ENCODE results near the gene LEMD1. TPM values are rescaled to one million over a fixed set of nuclear protein-coding genes. Genes with fewer than 3 reads are reported as not detected.

The LEMD1 gene, protein sequence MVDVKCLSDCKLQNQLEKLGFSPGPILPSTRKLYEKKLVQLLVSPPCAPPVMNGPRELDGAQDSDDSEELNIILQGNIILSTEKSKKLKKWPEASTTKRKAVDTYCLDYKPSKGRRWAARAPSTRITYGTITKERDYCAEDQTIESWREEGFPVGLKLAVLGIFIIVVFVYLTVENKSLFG
- total RNA-seq = not detected

GRCh38 chr1:205421798-205422197, at the start of gene LEMD1:
Gene LEMD1 (minus strand): TSS chr1:205422056. CDS start chr1:205420536, 1,520 bp downstream.
- intact Hi-C loops (cut with DNase I) = no loop called here

GRCh38 chr1:205470131-205470530, 48.3 kb upstream of the LEMD1 start:
- DNase-seq (ENCODE audit: low spot score in 2 of 2) = no peak
- no peak overlapping the region for H3K4me3 ChIP-seq
- intact Hi-C loops (cut with DNase I) = no loop called here
- H3K9me3 ChIP-seq = peaks cover 0 to 2% of the 10 kb centered on the region in 2 donors
- H3K27me3 ChIP-seq = no peaks in the 10 kb centered on the region
- H3K36me3 ChIP-seq = no peaks in the 10 kb centered on the region
- no peaks in the 10 kb centered on the region for H3K4me1 ChIP-seq
- no peak overlapping the region for H3K27ac ChIP-seq
- TF ChIP-seq, protein P1, sequence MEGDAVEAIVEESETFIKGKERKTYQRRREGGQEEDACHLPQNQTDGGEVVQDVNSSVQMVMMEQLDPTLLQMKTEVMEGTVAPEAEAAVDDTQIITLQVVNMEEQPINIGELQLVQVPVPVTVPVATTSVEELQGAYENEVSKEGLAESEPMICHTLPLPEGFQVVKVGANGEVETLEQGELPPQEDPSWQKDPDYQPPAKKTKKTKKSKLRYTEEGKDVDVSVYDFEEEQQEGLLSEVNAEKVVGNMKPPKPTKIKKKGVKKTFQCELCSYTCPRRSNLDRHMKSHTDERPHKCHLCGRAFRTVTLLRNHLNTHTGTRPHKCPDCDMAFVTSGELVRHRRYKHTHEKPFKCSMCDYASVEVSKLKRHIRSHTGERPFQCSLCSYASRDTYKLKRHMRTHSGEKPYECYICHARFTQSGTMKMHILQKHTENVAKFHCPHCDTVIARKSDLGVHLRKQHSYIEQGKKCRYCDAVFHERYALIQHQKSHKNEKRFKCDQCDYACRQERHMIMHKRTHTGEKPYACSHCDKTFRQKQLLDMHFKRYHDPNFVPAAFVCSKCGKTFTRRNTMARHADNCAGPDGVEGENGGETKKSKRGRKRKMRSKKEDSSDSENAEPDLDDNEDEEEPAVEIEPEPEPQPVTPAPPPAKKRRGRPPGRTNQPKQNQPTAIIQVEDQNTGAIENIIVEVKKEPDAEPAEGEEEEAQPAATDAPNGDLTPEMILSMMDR (IDR thresholded peaks at IDR 0.05) = no peak

More at GRCh38 chr1:205421798-205422197, at the start of gene LEMD1:
- Histone ChIP-seq H3K27me3 (no peaks in the 10 kb centered on the region), H3K9me3 (no peaks in the 10 kb centered on the region), H3K36me3 (no peaks in the 10 kb centered on the region), H3K4me3 (no peak within 1 kb of the TSS), H3K4me1 (no peaks in the 10 kb centered on the region), H3K27ac (no peak within 1 kb of the TSS)
- TF ChIP-seq, protein P1 (IDR thresholded peaks at IDR 0.05) = no peak
- DNase-seq (ENCODE audit: low spot score in 2 of 2) = no peak

DNA sequence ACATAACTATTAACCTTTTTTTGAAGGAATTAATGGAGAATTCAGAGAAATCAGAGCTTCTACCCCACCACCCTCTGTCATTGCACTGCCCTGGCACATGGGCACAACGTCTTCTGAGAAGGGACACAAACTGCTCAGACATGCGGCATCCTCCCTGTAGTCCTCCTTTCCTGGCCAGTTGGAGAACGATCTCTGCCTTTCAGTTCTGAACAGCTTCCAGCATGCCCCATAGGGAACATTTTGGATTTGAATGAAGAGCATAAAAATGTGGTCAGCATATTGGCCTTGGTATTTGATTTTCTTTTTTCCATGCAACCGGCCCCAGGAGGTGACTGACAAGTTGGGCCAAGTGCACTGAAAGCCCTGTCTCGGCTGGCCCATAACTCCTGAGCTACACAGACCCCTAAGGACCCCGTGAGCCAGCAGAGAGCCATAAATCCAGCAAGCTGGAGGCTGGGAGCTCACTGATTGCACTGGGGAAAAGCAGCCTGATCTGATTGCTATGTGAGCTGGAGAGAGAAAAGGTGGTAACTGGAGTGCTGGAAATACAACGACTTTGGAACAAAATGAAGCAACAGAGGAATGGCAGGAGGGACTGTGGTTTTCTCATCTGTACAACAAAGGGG, 44.9 kb upstream of the LEMD1 start:
- H3K36me3 ChIP-seq = no peaks in the 10 kb centered on the region
- TF ChIP-seq, protein P1 (IDR thresholded peaks at IDR 0.05) = no peak
- H3K4me3 ChIP-seq = no peak overlapping the region
- H3K9me3 ChIP-seq = no peaks in the 10 kb centered on the region
- no peak overlapping the region for H3K27ac ChIP-seq
- intact Hi-C loops (cut with DNase I) = no loop called here
- H3K4me1 ChIP-seq = no peaks in the 10 kb centered on the region
- DNase-seq (ENCODE audit: low spot score in 2 of 2) = no peak
- no peaks in the 10 kb centered on the region for H3K27me3 ChIP-seq

GRCh38 chr1:205465392-205465791, 43.5 kb upstream of the LEMD1 start:
- TF ChIP-seq, protein P1 (IDR thresholded peaks at IDR 0.05) = no peak
- Histone ChIP-seq H3K36me3 (no peaks in the 10 kb centered on the region), H3K27ac (no peak overlapping the region), H3K4me3 (no peak overlapping the region), H3K9me3 (no peaks in the 10 kb centered on the region), H3K4me1 (no peaks in the 10 kb centered on the region), H3K27me3 (no peaks in the 10 kb centered on the region)
- DNase-seq (ENCODE audit: low spot score in 2 of 2) = no peak
- intact Hi-C loops (cut with DNase I) = no loop called here

- no peak for DNase-seq (ENCODE audit: low spot score in 2 of 2)
- H3K9me3 ChIP-seq = no peaks in the 10 kb centered on the region
- H3K27ac ChIP-seq = no peak overlapping the region
- intact Hi-C loops (cut with DNase I) = no loop called here
- peaks cover 16% of the 10 kb centered on the region for H3K27me3 ChIP-seq
- H3K4me1 ChIP-seq = peaks cover 4 to 15% of the 10 kb centered on the region in 2 donors
- no peaks in the 10 kb centered on the region for H3K36me3 ChIP-seq
- H3K4me3 ChIP-seq = no peak overlapping the region
- TF ChIP-seq, protein P1 (IDR thresholded peaks at IDR 0.05) = no peak
Measured at GRCh38 chr1:205458777-205459566, 37.1 kb upstream of the LEMD1 start.
